Lower lobe of right lung (tissue), 2 donors: Measurements from ENCODE around the gene GPR137B. TPM values are rescaled to one million over a fixed set of nuclear protein-coding genes. Genes with fewer than 3 reads are reported as not detected.
"Not testable (repeated sequence)": the region's sequence is repeated elsewhere in the genome, so short reads cannot be mapped to it uniquely, and the experiment has no call there.

Experiments
- ATAC-seq, 2 donors: fragments of 200-7000 bp; cut with Tn5 transposase; one replicate each; pipeline ENCODE4 v1.9.1; 2020 to 2022; ENCODE audit warnings: mild to moderate bottlenecking in 2 of 2, moderate library complexity in 2 of 2
- DNase-seq: peaks from one replicate; pipeline ENCODE4 v3.0.0-alpha.2; 2020
- H3K27ac ChIP-seq: fragments of 200-600 bp; one replicate; pipeline ENCODE4 v1.8.0; 2022
- H3K27me3 ChIP-seq: fragments of 200-600 bp; one replicate; pipeline ENCODE4 v1.8.0; 2022; ENCODE audit warnings: low read depth
- H3K36me3 ChIP-seq: fragments of 200-600 bp; one replicate; pipeline ENCODE4 v1.8.0; 2022; ENCODE audit warnings: mild to moderate bottlenecking
- H3K4me1 ChIP-seq: fragments of 200-600 bp; one replicate; pipeline ENCODE4 v1.8.0; 2022
- H3K4me3 ChIP-seq: fragments of 200-600 bp; one replicate; pipeline ENCODE4 v1.8.0; 2022; ENCODE audit warnings: mild to moderate bottlenecking
- H3K9me3 ChIP-seq: fragments of 200-600 bp; one replicate; pipeline ENCODE4 v1.8.0; 2022
- intact Hi-C: fragments of 100-400 bp; cut with DNase I; formaldehyde crosslinking; loops from one replicate; pipeline ENCODE4 v1.11.0; 2022
- total RNA-seq: library from RNA; stranded (reverse); fragmentation: NEBNext Ultra II Directional; extraction: Animal tissue kit (Norgen Biotek cat#: 25700); gene quantifications from one replicate; pipeline ENCODE4 v1.2.1, GENCODE V29; 2021
- TF ChIP-seq, protein P1 (sequence below): fragments of 200-600 bp; IDR thresholded peaks from one replicate; pipeline ENCODE4 v1.8.0; 2022; ENCODE audit warnings: antibody characterized with exemption, mild to moderate bottlenecking
- donor health status: DM: no; HTN: yes; CAD: no; lungs with severe emphysema.

GPR137B gene
- total RNA-seq, 1 donor from 2014 or later: 38.3 TPM

DNA sequence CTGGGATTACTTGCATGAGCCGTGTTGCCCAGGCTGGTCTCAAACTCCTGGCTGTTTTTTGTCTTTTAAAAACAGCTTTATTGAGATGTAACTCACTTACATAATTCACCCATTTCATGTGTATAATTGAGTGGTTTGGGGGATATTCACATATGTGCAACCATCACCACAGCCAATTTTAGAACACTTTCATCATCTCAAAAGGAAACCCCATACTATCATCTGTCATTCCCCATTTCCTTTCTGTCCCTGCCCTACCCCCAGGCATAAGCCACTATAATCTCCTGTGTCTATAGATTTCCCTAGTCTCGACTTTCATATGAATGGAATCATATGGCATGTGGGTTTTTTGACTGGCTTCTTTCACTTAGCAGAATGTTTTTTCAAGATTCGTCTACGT lies 43.3 kb downstream of the GPR137B start:
- TF ChIP-seq, protein P1, sequence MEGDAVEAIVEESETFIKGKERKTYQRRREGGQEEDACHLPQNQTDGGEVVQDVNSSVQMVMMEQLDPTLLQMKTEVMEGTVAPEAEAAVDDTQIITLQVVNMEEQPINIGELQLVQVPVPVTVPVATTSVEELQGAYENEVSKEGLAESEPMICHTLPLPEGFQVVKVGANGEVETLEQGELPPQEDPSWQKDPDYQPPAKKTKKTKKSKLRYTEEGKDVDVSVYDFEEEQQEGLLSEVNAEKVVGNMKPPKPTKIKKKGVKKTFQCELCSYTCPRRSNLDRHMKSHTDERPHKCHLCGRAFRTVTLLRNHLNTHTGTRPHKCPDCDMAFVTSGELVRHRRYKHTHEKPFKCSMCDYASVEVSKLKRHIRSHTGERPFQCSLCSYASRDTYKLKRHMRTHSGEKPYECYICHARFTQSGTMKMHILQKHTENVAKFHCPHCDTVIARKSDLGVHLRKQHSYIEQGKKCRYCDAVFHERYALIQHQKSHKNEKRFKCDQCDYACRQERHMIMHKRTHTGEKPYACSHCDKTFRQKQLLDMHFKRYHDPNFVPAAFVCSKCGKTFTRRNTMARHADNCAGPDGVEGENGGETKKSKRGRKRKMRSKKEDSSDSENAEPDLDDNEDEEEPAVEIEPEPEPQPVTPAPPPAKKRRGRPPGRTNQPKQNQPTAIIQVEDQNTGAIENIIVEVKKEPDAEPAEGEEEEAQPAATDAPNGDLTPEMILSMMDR: no peak
- DNase-seq: no peak
- H3K9me3 ChIP-seq: no peaks in the 10 kb centered on the region
- no peak overlapping the region for H3K27ac ChIP-seq
- H3K27me3 ChIP-seq: no peaks in the 10 kb centered on the region
- intact Hi-C loops: no loop called here
- no peaks in the 10 kb centered on the region for H3K4me1 ChIP-seq
- H3K36me3 ChIP-seq: peaks cover 15% of the 10 kb centered on the region
- no peak overlapping the region for H3K4me3 ChIP-seq
- no peak for ATAC-seq

DNA sequence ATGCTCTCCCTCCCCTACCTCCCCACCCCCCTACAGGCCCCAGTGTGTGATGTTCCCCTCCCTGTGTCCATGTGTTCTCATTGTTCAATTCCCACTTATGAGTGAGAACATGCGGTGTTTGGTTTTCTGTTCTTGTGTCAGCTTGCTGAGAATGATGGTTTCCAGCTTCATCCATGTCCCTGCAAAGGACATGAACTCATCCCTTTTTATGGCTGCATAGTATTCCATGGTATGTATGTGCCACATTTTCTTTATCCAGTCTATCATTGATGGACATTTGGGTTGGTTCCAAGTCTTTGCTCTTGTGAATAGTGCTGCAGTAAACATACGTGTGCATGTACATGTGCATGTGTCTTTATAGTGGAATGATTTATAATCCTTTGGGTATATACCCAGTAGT lies 44.1 kb downstream of the GPR137B start:
- H3K4me3 ChIP-seq, ATAC-seq, H3K4me1 ChIP-seq, DNase-seq, H3K9me3 ChIP-seq, H3K27me3 ChIP-seq, H3K27ac ChIP-seq, intact Hi-C loops, H3K36me3 ChIP-seq: not testable (repeated sequence)

DNA sequence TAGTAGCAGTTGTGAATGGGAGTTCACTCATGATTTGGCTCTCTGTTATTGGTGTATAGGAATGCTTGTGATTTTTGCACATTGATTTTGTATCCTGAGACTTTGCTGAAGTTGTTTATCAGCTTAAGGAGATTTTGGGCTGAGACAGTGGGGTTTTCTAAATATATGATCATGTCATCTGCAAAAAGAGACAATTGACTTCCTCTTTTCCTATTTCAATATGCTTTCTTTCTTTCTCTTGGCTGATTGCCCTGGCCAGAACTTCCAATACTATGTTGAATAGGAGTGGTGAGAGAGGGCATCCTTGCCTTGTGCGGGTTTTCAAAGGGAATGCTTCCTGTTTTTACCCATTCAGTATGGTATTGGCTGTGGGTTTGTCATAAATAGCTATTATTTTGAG lies 45.7 kb downstream of the GPR137B start:
- DNase-seq, intact Hi-C loops: not testable (repeated sequence)

DNA sequence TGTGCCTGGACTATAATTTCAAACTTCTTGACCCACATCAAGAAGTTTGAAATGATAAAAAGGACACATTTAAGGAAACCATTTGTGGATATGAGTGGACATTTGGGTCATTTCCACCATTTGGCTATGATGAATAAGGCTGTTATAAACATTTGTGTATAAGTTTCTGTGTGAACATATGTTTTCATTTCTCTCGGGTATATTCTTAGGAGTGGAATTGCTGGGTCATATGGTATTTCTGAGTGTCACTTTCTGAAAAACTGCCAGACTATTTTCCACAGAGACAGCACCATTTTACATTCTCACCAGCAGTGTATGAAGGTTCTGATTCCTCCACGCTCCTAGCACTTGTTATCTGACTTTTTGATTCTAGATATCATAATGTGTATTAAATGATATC lies 50.8 kb downstream of the GPR137B start:
- peaks cover 8% of the 10 kb centered on the region for H3K36me3 ChIP-seq
- H3K4me1 ChIP-seq: no peaks in the 10 kb centered on the region
- TF ChIP-seq, protein P1: no peak
- no peak overlapping the region for H3K4me3 ChIP-seq
- ATAC-seq (no peak), DNase-seq (no peak)
- peaks cover 22% of the 10 kb centered on the region for H3K9me3 ChIP-seq
- intact Hi-C loops: no loop called here
- H3K27me3 ChIP-seq: no peaks in the 10 kb centered on the region
- no peak overlapping the region for H3K27ac ChIP-seq

More for the DNA sequence above, 45.7 kb downstream of the GPR137B start:
- H3K27ac ChIP-seq, H3K4me1 ChIP-seq, H3K9me3 ChIP-seq, H3K36me3 ChIP-seq, H3K27me3 ChIP-seq, ATAC-seq, H3K4me3 ChIP-seq: not testable (repeated sequence)

DNA sequence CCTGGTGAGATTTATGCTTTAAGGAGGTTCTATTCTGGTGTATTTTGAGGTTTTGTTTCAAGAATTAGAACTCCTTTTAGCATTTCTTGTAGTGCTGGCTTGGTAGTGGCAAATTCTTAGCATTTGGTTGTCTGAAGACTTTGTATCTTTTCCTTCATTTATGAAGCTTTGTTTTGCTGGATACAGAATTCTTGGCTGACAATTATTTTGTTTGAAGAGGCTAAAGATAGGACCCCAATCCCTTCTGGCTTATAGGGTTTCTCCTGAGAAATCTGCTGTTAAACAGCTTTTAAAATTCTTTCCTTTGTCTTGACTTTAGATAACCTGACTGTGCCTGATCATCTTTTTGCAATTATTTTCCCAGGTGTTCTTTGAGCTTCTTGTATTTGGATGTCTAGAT lies 58.6 kb downstream of the GPR137B start:
- TF ChIP-seq, protein P1: no peak
- Histone ChIP-seq H3K9me3 (peaks cover 55% of the 10 kb centered on the region), H3K27me3 (no peaks in the 10 kb centered on the region), H3K36me3 (no peaks in the 10 kb centered on the region), H3K27ac (no peak overlapping the region), H3K4me3 (no peak overlapping the region), H3K4me1 (no peaks in the 10 kb centered on the region)
- DNase-seq: no peak
- no peak for ATAC-seq
- intact Hi-C loops: no loop called here

DNA sequence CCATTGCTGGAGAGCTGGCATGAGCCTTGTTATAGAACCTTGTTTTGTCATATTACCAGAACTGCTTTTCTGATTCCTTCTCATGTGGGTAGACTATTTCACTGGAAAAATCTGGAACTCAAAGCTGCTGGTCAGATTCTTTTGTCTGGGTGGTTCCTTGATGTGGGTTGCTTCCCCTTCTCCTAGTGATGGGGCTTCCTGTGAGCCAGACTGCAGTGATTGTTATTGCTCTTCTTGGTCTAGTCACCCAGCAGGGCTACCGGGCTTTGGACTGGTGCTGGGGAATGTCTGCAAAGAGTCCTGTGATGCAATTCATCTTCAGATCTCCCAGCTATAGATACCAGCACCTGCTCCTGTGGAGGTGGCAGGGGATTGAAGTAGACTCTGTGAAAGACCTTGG lies 59.4 kb downstream of the GPR137B start:
- H3K9me3 ChIP-seq: peaks cover 46% of the 10 kb centered on the region
- H3K4me1 ChIP-seq: no peaks in the 10 kb centered on the region
- TF ChIP-seq, protein P1: no peak
- no peak for DNase-seq
- H3K27me3 ChIP-seq: no peaks in the 10 kb centered on the region
- no peak overlapping the region for H3K4me3 ChIP-seq
- ATAC-seq: no peak
- no peaks in the 10 kb centered on the region for H3K36me3 ChIP-seq
- intact Hi-C loops: no loop called here
- H3K27ac ChIP-seq: no peak overlapping the region

DNA sequence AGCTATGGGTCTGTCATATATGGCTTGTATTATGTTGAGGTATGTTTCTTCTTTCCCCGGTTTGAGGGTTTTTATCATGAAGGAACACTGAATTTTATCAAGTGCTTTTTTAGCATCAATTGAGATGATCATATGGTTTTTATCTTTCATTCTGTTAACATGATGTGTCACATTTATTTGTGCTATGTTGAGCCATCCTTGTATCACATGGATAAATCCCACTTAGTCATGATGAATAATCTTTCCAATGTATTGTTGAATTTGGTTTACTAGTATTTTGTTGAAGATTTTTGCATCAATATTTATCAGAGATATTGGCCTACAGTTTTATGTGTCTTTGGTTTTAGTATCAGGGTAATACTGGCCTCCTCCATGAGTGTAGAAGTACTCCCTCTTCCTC lies 61.7 kb downstream of the GPR137B start:
- Histone ChIP-seq H3K4me3 (no peak overlapping the region), H3K27me3 (no peaks in the 10 kb centered on the region), H3K36me3 (no peaks in the 10 kb centered on the region), H3K27ac (no peak overlapping the region), H3K9me3 (peaks cover 33% of the 10 kb centered on the region), H3K4me1 (no peaks in the 10 kb centered on the region)
- DNase-seq (no peak), ATAC-seq (no peak)
- intact Hi-C loops: no loop called here
- TF ChIP-seq, protein P1: no peak
